Stimulated activated CD8-positive, alpha-beta memory T cell treated with anti-CD3 and anti-CD28 coated beads, Interleukin-15, amount 100 ng/mL, for 24 hours (primary cell): Measurements from ENCODE around the gene PSME4.
"Not testable (repeated sequence)": the region's sequence is repeated elsewhere in the genome, so short reads cannot be mapped to it uniquely, and the experiment has no call there.

Experiments used
- DNase-seq: peaks from one replicate; pipeline ENCODE4 v3.0.0-alpha.2; 2020; ENCODE audit warnings: low read depth

PSME4 gene

DNA sequence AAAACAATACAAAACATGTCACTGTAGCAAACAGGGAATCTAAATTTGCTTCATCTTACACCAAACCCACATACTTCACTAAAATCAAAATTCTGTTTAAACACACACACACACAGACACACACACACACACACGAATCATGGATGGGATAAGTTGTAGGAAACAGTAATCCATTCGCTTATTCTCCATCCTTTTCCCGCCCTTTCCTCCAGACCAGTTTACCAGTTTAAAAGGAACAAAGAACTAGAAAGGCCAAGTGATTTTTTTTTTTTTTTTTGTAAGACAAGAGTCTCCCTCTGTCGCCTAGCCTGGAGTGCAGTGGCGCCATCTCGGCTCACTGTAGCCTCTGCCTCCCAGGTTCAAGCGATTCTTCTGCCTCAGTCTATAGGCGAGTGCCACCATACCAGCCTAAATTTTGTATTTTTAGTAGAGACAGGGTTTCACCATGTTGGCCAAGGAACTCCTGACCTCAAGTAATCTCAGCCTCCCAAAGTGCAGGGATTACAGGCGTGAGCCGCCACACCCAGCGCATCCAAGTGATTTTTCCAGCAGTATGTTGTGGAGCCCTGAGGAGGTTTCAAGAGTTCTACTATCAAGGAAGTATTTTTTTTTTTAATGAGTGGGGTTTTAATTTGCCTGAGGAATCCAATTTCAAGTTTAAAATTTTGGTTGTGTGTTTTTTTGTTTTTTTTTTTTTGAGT is 5.7 kb downstream of the PSME4 start:
- no peak for DNase-seq

DNA sequence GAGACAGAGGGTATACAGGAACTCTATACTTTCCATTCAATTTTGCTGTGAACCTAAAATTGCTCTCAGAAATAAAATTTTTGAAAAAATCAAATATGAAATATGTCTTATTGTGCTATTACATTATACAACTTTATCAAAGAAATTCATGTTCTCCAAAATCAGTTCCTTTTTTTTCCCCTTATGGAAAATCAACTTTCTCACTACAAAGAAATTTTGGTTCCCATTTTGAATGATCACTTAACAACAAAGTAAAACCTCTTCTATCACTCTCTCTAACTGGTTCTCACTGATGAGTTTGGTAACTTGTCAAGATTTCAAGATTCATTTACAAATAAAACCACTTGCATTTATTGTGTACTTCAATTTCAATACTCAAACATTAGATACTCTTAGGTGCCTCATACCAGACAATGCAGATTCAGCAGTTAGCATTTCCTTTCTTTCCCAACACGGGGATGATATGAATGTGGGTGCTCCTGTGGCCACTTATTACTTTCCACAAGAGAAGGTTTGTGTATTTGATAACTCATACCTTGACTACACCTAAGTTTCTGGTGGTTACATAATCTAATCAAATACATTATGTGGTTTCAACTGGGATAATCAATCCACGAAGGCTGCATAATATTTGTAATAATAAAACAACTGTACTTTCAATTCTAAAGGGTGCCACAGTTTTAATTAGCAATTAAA is 6.4 kb downstream of the PSME4 start:
- no peak for DNase-seq

DNA sequence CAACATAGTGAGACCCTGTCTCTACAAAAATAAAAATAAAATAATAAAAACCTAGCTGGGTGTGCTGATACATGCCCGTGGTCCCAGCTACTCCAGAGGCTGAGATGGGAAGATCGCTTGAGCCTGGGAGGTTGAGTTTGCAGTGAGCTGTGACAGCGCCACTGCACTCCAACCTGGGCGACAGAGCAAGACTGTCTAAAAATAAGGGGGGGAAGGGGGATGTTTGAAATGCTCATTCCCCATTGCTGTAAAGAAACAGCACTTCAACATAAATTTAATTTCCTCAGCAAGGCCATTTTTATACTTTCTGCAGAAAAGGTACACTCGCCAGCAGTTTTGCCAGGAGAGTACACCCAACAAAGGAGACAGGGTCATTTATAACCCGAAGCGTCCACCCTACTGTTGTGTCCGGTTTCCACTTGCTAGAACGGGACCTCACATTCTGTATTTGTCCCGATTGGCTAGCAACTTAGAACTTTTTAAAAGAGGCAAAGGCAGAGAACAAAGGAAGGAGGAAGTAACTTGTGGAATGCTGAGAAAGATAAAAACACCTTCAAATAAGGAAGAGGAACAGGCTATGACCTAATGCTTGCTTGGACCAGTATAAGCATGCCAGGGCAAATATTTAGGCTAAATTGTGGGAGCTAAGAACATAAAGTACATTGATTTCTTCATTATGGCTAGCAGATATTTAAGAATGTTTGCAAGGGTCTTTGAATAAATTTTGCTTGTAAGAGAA is 9.1 kb downstream of the PSME4 start:
- DNase-seq = not testable (repeated sequence)

DNA sequence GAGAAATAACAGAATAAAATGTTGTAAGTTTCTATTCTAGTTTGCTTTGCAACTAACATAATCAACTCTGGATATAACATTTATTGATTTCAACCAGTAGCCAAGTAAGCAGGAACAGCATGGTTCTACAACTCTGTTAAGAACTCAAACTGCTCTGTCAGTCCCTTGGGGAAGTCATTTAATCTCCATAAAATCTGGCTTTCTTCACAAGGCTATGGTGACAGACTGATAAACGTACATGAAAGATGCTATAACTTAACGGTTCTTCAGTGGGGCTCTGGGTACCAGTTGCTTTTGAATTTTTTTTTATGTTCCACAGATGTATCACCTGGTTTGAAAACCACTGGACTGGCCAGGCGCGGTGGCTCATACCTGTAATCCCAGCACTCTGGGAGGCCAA is 10.3 kb downstream of the PSME4 start:
- no peak for DNase-seq

DNA sequence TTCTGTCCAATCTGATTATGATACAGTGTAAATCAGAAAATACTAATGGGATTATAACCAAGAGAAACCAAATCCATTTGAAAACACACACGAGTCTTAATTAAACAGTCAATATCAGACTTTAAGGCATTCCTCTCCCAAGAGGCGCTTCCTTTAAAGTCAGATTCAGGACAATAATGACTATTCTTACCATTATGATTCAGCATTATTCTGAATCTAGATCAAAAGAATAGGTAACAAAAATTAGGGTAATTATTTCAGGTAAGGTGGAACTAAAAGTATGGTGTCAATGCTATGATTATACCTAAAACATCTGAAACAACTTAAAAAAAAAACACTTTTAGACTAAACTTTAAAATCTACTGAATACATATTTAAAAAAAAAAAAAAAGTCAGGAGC is 12.3 kb downstream of the PSME4 start:
- no peak for DNase-seq

DNA sequence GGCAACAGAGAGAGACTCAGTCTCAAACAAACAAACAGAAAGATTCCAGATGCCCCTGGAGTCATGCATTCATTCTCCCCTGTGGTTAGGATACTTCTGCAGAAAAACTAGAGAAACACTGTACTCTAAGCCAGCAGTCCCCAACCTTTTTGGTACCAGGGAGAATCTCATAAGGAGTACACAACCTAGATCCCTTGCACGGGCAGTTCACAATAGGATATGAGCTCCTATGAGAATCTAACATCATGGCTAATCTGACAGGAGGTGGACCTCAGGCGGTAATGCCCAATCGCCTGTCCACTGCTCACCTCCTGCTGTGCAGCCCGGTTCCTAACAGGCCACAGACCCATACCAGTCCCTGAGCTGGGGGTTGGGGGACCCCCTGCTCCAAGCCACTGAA is 18.3 kb downstream of the PSME4 start:
- no peak for DNase-seq

DNA sequence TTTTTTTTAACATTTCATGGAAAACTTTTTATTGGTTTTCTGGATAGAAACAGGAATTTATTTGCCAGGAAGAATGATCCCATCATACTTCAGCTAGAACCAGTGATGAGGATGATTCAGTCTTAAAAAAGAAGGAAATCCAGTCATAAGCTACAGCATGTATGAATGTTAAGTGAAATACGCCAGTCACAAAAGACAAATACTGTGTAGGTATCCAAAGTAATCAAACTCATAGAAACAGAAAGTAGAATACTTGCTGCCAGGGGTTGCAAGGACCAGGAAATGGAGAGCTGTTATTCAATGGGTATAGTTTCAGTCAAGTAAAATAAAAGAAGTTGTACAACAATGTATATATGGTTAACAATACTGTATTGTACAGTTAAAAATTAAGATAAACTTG is 21.3 kb downstream of the PSME4 start:
- no peak for DNase-seq

DNA sequence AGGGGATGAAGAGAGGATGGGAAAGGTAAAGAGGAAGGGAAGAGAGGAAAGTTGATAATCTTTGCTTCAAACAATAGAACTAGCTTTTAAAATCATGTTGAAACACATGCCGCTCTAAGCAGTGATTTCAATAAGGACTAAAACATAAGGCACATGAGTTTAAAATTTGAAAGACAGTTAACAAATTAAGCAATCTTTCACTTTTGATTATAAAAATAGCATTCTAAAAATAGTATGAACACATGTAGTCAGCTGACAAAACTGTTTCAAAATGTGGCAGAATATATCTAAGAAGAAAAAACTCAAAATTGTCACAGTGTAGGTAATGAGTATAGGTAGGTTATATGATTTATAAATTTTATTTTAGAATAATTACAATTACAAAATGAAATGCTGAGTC is 25.3 kb downstream of the PSME4 start:
- DNase-seq = no peak

DNA sequence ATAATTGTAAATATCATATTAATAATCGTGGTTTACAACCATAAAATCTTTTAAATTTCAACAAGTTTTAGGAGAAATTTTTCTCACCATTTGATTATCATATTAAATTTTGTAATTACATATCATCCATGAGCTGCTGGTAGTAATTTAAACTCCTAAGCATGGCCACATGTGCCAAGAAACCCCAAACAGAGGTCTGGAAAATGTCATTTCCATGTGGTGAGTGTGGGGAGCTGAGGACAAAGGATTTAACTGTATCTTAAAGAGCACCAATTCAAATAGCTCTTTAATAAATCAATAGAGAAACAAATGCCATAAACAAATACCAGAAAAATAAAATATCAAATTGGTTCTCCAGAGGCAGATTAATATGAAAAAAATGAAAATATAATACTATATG is 26.3 kb downstream of the PSME4 start:
- DNase-seq = no peak

DNA sequence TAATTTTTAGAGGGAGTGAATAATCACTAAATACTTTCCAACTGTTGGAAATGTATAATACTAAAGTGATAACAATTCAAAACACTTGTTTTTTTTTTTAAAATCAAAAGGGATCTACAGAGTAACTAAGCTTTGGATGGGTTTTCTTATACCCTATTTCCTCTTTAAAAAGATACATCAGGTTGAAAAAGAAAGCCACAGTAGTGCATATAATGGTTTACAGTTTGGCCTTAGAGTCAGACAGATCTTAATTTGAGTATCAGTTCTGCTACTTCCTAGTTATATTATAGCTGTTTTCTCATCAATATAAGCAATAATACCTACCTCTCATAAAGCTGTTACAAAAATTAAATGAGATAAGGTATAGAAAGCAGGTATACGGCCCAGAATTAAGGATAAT is 28.5 kb downstream of the PSME4 start:
- DNase-seq = no peak

DNA sequence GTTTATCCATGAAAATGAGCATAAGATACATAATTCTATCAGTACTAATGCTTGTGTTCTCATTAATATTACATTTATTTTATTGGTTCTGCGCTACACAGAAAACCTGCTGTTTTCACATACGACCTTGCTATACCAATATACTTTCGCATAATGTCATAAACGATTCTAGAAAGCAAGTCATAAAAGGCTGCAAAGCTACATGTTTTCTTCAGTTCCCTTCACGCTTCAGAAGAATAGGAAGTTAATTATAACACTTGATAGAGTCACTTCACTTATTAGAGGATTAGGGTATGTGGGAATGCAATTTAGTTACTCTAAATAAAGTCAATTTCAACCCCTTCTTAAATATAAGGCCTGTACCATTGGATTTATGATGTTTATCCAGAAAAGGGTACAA is 29.0 kb downstream of the PSME4 start:
- no peak for DNase-seq

DNA sequence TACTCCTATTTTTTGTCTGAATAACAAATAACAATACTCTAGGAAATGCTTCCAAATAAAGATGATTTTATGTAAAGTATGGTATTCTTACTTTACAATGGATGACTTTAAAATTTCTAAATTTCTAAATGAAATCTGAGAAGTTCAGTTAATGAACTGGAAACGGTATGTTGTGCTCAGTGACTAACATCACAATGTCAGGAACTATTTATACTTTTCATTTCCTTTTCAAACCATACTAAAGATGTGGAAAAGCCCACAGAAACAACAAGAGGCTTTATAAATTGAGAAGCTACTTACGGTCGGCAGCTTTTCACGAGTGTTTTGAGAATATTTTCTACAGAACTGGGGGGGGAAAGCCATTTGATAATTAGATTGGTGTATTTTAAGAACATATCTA is 31.1 kb downstream of the PSME4 start:
- no peak for DNase-seq

DNA sequence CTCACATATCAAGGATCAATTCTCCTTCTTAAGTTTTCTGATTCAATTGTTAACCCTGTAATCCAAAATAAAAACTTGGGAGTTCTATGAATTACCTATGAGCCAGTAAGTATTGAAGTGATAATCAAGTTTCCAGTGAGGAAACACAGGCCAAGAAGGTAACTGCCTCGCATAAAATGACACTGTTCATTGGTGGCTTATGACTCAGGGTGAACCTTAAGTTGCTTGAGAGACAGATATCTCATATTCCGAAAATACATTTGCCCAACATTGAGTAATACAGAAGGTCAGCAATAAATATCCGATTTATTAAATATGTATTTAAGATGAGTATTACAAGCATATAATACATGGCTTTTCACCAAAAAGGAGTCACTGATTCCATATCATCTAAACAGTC is 31.9 kb downstream of the PSME4 start:
- no peak for DNase-seq

DNA sequence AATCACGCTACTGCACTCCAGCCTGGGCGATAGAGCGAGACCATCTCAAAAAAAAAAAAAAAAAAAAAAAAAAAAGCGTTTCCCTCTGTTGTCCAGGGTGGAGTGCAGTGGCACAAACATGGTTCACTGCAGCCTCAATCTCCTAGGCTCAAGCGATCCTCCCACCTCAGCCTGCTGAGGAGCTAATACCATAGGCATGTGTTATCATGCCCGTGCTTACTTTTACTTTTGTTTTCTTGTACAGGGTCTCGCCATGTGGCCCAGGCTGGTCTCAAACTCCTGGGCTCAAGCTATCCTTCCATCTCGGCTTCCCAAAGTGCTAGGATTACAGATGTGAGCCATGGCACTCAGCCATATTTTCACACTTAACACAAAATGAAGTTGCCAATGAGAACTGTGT is 37.5 kb downstream of the PSME4 start:
- no peak for DNase-seq

DNA sequence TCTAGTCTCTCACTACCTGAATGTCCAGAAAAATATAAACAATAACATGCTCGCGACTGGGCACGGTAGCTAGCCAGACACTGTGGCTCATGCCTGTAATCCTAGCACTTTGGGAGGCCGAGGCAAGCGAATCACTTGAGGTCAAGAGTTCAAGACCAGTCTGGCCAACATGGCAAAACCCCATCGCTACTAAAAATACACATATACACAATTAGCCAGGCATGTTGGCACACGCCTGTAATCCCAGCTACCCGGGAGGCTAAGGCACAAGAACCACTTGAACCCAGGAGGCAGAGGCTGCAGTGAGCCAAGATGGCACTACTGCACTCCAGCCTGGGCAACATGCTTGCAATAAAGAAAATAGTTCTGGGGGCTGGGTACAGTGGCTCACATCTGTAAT is 44.5 kb downstream of the PSME4 start:
- not testable (repeated sequence) for DNase-seq

DNA sequence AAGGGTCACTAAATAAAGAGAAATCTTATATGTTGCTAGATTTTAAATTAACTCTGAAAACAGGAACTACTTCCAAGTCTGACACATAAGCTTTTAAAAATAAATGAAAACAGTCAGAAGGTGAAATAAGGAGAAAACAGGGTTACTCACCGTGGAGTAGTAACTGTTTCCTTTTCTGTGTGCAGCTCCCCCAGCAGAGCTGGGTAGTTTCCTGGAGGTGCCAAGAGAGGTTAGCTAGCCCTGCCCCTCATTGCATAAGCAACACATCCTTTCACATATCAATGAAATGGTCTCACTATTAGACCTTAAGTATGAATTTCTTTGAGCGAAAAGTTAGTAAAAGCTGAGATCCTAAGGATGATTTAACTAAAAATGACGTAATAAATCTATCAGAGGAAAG is 57.1 kb downstream of the PSME4 start:
- DNase-seq = no peak

DNA sequence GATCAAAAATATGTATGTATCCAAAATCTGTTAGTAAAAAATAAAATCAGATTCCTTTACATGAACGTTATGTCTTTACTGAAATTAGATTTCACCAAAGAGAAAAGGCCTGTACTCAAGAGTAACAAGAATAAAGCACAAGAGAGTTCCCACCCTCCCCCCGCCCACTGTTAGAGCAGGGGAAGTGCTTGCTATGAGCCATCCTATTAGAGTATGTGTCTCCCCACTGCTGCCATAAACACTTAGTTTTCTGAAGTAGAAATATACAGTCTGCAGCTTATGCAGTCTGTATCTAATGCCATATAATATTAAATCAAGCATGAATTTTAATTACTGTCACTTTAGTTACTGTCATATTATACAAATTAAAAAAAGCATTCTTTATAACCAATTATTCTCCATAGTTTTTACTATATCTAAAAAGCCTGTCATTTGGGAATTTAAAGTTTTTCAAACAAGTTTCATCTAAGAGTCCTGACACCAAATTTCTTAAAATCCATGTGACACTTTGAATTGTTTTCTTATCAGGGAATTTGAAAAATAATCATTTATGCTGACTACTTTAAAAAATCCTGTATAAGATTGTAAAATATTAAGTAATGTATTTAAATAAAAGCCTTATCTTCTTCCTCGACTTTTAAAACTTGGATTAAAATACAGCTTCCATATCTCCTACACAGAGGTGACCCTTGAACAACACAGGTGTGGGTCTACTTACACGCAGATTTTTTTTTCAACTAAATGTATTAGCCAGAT is 59.2 kb downstream of the PSME4 start:
- DNase-seq = no peak

DNA sequence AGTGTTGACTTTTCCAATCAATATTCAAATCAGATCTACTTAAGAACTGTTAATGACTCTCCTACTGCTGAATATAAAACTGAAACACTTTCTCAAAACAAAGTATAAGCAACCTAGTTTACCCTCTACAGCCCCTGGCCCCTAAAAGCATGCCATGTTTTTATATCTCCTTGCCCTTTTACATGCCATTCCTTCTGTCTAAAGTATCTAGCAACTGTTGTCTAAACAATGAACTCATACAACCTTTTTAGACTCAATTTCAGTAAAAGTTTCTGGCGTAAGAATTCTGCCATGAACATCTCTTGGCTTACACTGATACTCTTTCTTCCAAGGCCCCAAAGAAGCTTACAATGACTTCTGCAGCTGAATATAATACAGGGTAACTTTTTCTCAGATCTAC is 63.2 kb downstream of the PSME4 start:
- DNase-seq = no peak

DNA sequence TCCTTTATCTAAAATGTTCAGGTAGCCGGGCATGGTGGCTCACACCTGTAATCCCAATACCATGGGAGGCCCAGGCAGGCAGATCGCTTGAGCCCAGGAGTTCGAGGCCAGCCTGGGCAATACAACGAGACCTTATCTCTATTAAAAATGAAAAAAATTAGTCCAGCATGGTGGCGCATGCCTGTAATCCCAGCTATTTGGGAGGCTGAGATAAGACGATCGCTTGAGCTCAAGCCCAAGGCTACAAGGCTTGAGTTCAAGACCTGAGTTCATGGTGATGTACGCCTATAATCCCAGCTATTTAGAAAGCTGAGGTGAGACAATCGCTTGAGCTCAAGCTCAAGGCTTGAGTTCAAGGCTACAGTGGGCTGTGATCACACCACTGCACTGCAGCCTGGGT is 65.4 kb downstream of the PSME4 start:
- DNase-seq = no peak

DNA sequence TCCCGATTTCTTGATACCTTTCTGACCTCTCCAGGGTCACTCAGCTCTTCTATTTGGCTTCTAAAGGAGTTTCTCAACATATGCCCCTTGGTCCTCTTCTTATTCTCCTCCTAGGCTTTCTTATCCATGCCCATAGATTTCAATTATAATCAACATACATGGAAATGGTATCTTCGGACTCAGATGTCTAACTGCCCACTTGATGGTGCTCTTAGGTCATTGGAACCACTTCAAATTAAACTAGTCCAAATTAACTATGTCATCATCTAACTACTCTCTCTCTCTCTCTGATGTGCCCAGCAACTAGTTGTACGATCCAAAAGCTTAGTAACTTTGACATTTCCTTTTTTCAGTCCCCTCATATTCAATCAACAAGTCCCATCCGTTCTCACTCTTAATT is 67.8 kb downstream of the PSME4 start:
- DNase-seq = no peak

DNA sequence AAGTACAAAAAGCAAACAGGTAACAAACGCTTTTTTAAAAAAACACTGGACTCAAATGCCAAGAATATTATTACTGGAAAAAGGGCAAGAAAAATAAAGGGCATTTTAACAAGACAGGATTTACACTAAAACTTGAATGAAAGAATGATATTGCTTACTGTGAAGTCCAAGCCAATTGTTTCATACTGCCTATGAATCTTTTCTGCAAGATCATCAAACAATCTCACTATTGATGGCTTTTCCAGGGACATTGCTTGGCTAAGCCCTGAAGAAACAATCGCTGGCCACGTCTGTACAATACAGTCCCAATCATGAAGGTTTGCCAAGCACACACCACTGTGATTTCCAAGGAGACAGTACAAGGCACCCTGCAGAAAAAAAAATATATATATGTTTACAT is 69.6 kb downstream of the PSME4 start:
- no peak for DNase-seq

DNA sequence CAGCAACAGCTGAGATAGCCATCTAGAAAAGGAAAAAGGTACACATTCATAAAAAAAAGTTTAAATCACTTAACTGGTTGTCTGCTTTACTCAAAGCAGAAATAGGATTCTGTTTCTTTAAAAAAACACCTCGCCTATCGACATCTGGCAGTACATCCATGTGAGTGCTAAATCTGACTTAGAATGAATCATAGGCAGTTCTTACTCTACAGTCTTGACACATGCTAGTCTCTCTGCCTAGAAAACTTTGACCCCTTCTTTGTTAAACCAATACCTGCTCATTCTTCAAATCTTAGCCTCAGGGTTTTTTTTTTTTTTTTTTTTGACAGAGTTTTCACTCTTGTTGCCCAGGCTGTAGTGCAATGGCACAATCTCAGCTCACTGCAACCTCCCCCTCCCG is 73.9 kb downstream of the PSME4 start:
- DNase-seq = no peak
